ENCODE results near the gene VPS18. TPM values are rescaled to one million over a fixed set of nuclear protein-coding genes. Genes with fewer than 3 reads are reported as not detected.

Gene VPS18
- 32.7 TPM for polyA plus RNA-seq (2012; ENCODE audit: insufficient read depth, insufficient read length, low read depth)

- Histone ChIP-seq H3K27me3 (no peaks in the 10 kb centered on the region), H3K4me1 (no peaks in the 10 kb centered on the region), H3K36me3 (peaks cover 3% of the 10 kb centered on the region; the same call in 1 of the 2 replicates), H3K4me3 (ENCODE audit: low read depth, low read length) (peak within 1 kb of the TSS; percentile 97), H3K9me3 (no peaks in the 10 kb centered on the region)
- peak; percentile 98 for DNase-seq
- TF ChIP-seq CTCF (IDR thresholded peaks at IDR 0.05; ENCODE audit: low read depth, low read length) = peak; percentile 71
Observed at GRCh38 chr15:40893733-40894680, at the start of gene VPS18. TSS of gene VPS18 (plus strand) at chr15:40894450. CDS start at chr15:40894769, 319 bp downstream.

- Histone ChIP-seq H3K4me1 (peaks cover 4% of the 10 kb centered on the region), H3K27me3 (peaks cover 22% of the 10 kb centered on the region), H3K4me3 (ENCODE audit: low read depth, low read length) (no peak overlapping the region), H3K9me3 (no peaks in the 10 kb centered on the region), H3K36me3 (no peaks in the 10 kb centered on the region)
- no peak for TF ChIP-seq CTCF (IDR thresholded peaks at IDR 0.05; ENCODE audit: low read depth, low read length)
- no peak for DNase-seq
Observed at GRCh38 chr15:40844696-40845030, 49.6 kb upstream of the VPS18 start.

GRCh38 chr15:40845036-40845435 is 49.2 kb upstream of the VPS18 start:
- Histone ChIP-seq H3K27me3 (peaks cover 22% of the 10 kb centered on the region), H3K4me1 (peaks cover 4% of the 10 kb centered on the region), H3K4me3 (ENCODE audit: low read depth, low read length) (no peak overlapping the region), H3K36me3 (no peaks in the 10 kb centered on the region), H3K9me3 (no peaks in the 10 kb centered on the region)
- no peak for TF ChIP-seq CTCF (IDR thresholded peaks at IDR 0.05; ENCODE audit: low read depth, low read length)
- no peak for DNase-seq

GRCh38 chr15:40845511-40846284 is 48.6 kb upstream of the VPS18 start:
- DNase-seq = no peak
- no peaks in the 10 kb centered on the region for H3K36me3 ChIP-seq
- H3K9me3 ChIP-seq = no peaks in the 10 kb centered on the region
- H3K4me3 ChIP-seq (ENCODE audit: low read depth, low read length) = no peak overlapping the region
- H3K4me1 ChIP-seq = peaks cover 4% of the 10 kb centered on the region; the same call in 1 of the 2 replicates
- TF ChIP-seq CTCF (IDR thresholded peaks at IDR 0.05; ENCODE audit: low read depth, low read length) = no peak
- H3K27me3 ChIP-seq = peaks cover 22% of the 10 kb centered on the region

- Histone ChIP-seq H3K4me1 (peaks cover 4% of the 10 kb centered on the region; the same call in 1 of the 2 replicates), H3K36me3 (no peaks in the 10 kb centered on the region), H3K9me3 (no peaks in the 10 kb centered on the region), H3K27me3 (peaks cover 22% of the 10 kb centered on the region), H3K4me3 (ENCODE audit: low read depth, low read length) (no peak overlapping the region)
- no peak for TF ChIP-seq CTCF (IDR thresholded peaks at IDR 0.05; ENCODE audit: low read depth, low read length)
- no peak for DNase-seq
Observed at GRCh38 chr15:40846841-40847222, 47.4 kb upstream of the VPS18 start.

All from BE2C (cell line).